Islet of Langerhans (tissue), 1 donor: ENCODE measurements around the gene RNF25.

Source experiments
- FAIRE-seq: peaks from one replicate; lab custom pipeline; 2011; peaks lifted over from hg19 to GRCh38; lab: Jason Lieb, UNC

RNF25 gene

GRCh38 chr2:218671654-218672566, at the start of gene RNF25, which contains the start of gene STK36:
RNF25 (minus strand) TSS chr2:218672002; CDS start chr2:218671970, 32 bp downstream.
STK36 (plus strand) TSS chr2:218672086; CDS start chr2:218672830, 744 bp downstream.
- FAIRE-seq: no peak

- no peak for FAIRE-seq
Observed at GRCh38 chr2:218721488-218721887, 49.7 kb upstream of the RNF25 start.

GRCh38 chr2:218720048-218721041, 48.5 kb upstream of the RNF25 start:
- FAIRE-seq: no peak

GRCh38 chr2:218719457-218719856, 47.7 kb upstream of the RNF25 start:
- FAIRE-seq: no peak

GRCh38 chr2:218718058-218718457, 46.3 kb upstream of the RNF25 start:
- FAIRE-seq: no peak

- no peak for FAIRE-seq
Observed at GRCh38 chr2:218717262-218717661, 45.5 kb upstream of the RNF25 start.

- FAIRE-seq: no peak
Observed at GRCh38 chr2:218716070-218716469, 44.3 kb upstream of the RNF25 start.

GRCh38 chr2:218713922-218714321, 42.1 kb upstream of the RNF25 start:
- no peak for FAIRE-seq

- no peak for FAIRE-seq
Observed at GRCh38 chr2:218711550-218711929, 39.7 kb upstream of the RNF25 start.

GRCh38 chr2:218710687-218711549, 39.1 kb upstream of the RNF25 start, which contains the start of gene TTLL4:
TTLL4 (plus strand) TSS chr2:218710835; CDS start chr2:218737677, 26,842 bp downstream.
- no peak for FAIRE-seq

- no peak for FAIRE-seq
Observed at GRCh38 chr2:218710334-218710686, 38.5 kb upstream of the RNF25 start.

GRCh38 chr2:218709908-218710307, 38.1 kb upstream of the RNF25 start:
- FAIRE-seq: no peak

GRCh38 chr2:218708086-218708485, 36.3 kb upstream of the RNF25 start:
- FAIRE-seq: no peak

- FAIRE-seq: no peak
Observed at GRCh38 chr2:218703341-218703740, 31.5 kb upstream of the RNF25 start.

GRCh38 chr2:218701806-218702205, 30.0 kb upstream of the RNF25 start:
- FAIRE-seq: no peak

GRCh38 chr2:218698885-218699284, 27.1 kb upstream of the RNF25 start:
- no peak for FAIRE-seq

GRCh38 chr2:218694405-218695145, 22.8 kb upstream of the RNF25 start:
- no peak for FAIRE-seq

- no peak for FAIRE-seq
Observed at GRCh38 chr2:218691234-218691633, 19.4 kb upstream of the RNF25 start.

- FAIRE-seq: peak; percentile 53
Observed at GRCh38 chr2:218687400-218688060, 15.7 kb upstream of the RNF25 start.

- no peak for FAIRE-seq
Observed at GRCh38 chr2:218680061-218680460, 8.3 kb upstream of the RNF25 start.
